GM12878 (cell line): Measurements from ENCODE around the gene SLC25A48. TPM values are rescaled to one million over a fixed set of nuclear protein-coding genes. Genes with fewer than 3 reads are reported as not detected.

Source experiments
- ATAC-seq: fragments of 200-7000 bp; cut with Tn5 transposase; 3 replicates; pipeline ENCODE4 v1.9.1; 2020; ENCODE audit warnings: mild to moderate bottlenecking, moderate library complexity
- BruUV-seq: library from RNA; stranded (reverse); fragments of 400-500 nt; replicated peaks from 2 replicates; lab custom pipeline; 2021; lab: Mats Ljungman, UMichigan
- CTCF ChIA-PET: fragments of 300-600 bp; sonication (Branson Sonifier 250); formaldehyde crosslinking; extraction: SDS; loops from one replicate; lab custom pipeline; 2021; ENCODE audit warnings: inconsistent platforms; lab: Yijun Ruan, JAX
- POLR2A ChIA-PET: fragments of 350-600 bp; formaldehyde crosslinking; extraction: SDS; loops from one replicate; lab custom pipeline; 2021; ENCODE audit warnings: inconsistent platforms; lab: Charles Lee
- RAD21 ChIA-PET: fragments of 300-600 bp; sonication (Branson Sonifier 250); formaldehyde crosslinking; loops from one replicate; lab custom pipeline; 2023; ENCODE audit warnings: antibody characterized with exemption; ENCODE audit not compliant: unreplicated experiment; lab: Charles Lee
- SMC1A ChIA-PET: fragments of 300-600 bp; sonication (Branson Sonifier 250); formaldehyde crosslinking; loops from one replicate; lab custom pipeline; 2023; ENCODE audit not compliant: unreplicated experiment, uncharacterized antibody; lab: Charles Lee
- DNase-seq: peaks from one replicate; pipeline ENCODE4 v3.0.0-alpha.2; 2011; ENCODE audit warnings: low read depth, low spot score
- FAIRE-seq: peaks from 3 replicates; lab custom pipeline; 2011; peaks lifted over from hg19 to GRCh38; lab: Jason Lieb, UNC
- H2AFZ ChIP-seq: 2 replicates; pipeline ENCODE4 v1.6.0; 2011; ENCODE audit warnings: low read depth, low read length, control low read depth; ENCODE audit not compliant: control insufficient read depth
- H3K27ac ChIP-seq: 2 replicates; pipeline ENCODE4 v1.5.1; 2011; ENCODE audit warnings: control low read depth; ENCODE audit not compliant: control insufficient read depth, insufficient read depth
- H3K27me3 ChIP-seq, 2 experiments: replicated peaks in 1 of 2; 2 replicates each; pipeline versions ENCODE4 v1.6.0 to v1.6.1; 2011; ENCODE audit warnings: low read length in 1 of 2; ENCODE audit not compliant: control insufficient read depth in 2 of 2, insufficient read depth in 2 of 2
- H3K36me3 ChIP-seq, 2 experiments: 2 replicates each; pipeline ENCODE4 v1.5.1; 2011; ENCODE audit warnings: low read length in 1 of 2; ENCODE audit not compliant: control insufficient read depth in 2 of 2, insufficient read depth in 2 of 2
- H3K4me1 ChIP-seq: 2 replicates; pipeline ENCODE4 v1.6.1; 2011; ENCODE audit warnings: mild to moderate bottlenecking, low read length, moderate library complexity, mixed read lengths; ENCODE audit not compliant: control insufficient read depth, insufficient read depth
- H3K4me2 ChIP-seq: 2 replicates; pipeline ENCODE4 v1.6.0; 2011; ENCODE audit warnings: control low read depth; ENCODE audit not compliant: control insufficient read depth, insufficient read depth
- H3K4me3 ChIP-seq: fragments of 200-600 bp; sonication (generic); 2 replicates; pipeline ENCODE4 v1.5.1; 2016
- H3K79me2 ChIP-seq: 2 replicates; pipeline ENCODE4 v1.6.0; 2011; ENCODE audit warnings: low read length; ENCODE audit not compliant: control insufficient read depth, insufficient read depth
- H3K9ac ChIP-seq: 2 replicates; pipeline ENCODE4 v1.8.0; 2011; ENCODE audit warnings: low read length, control low read depth, mixed read lengths; ENCODE audit not compliant: control insufficient read depth, insufficient read depth
- H3K9me3 ChIP-seq: replicated peaks from 3 replicates; pipeline ENCODE4 v1.5.1; 2011; ENCODE audit warnings: mild to moderate bottlenecking, low read length; ENCODE audit not compliant: control insufficient read depth, insufficient read depth
- H4K20me1 ChIP-seq: 2 replicates; pipeline ENCODE4 v1.6.0; 2011; ENCODE audit not compliant: control insufficient read depth, insufficient read depth
- ATF3 ChIP-seq: IDR thresholded peaks from 2 replicates; pipeline ENCODE4 v1.6.1; 2011; ENCODE audit warnings: low read depth, mild to moderate bottlenecking, low read length, moderate library complexity, borderline replicate concordance; ENCODE audit errors: extremely low read depth
- BRCA1 ChIP-seq: IDR thresholded peaks from 2 replicates; pipeline ENCODE4 v1.6.1; 2011; ENCODE audit warnings: low read depth, low read length, improper control_type of control experiment
- CHD1 ChIP-seq: IDR thresholded peaks from 2 replicates; pipeline ENCODE4 v1.6.1; 2012; ENCODE audit warnings: low read depth, low read length, improper control_type of control experiment
- EZH2 ChIP-seq: IDR thresholded peaks from 2 replicates; pipeline ENCODE4 v1.6.1; 2012; ENCODE audit warnings: low read depth, mild to moderate bottlenecking, control low read depth, inconsistent platforms, low read length, borderline replicate concordance; ENCODE audit not compliant: control insufficient read depth
- IRF3 ChIP-seq: fragments of 450-650 bp; IDR thresholded peaks from 2 replicates; pipeline ENCODE4 v1.6.1; 2014; ENCODE audit warnings: mild to moderate bottlenecking
- NR2F1 ChIP-seq: fragments of 450-650 bp; conservative IDR thresholded peaks from 2 replicates; pipeline ENCODE4 v1.6.1; 2017; ENCODE audit warnings: mild to moderate bottlenecking
- NRF1 ChIP-seq: conservative IDR thresholded peaks from 2 replicates; pipeline ENCODE4 v1.6.1; 2011; ENCODE audit warnings: mild to moderate bottlenecking, low read depth, low read length, improper control_type of control experiment
- PAX8 ChIP-seq: fragments of 450-650 bp; IDR thresholded peaks from 2 replicates; pipeline ENCODE4 v1.6.1; 2017; ENCODE audit warnings: mild to moderate bottlenecking, moderate library complexity
- POLR2AphosphoS2 ChIP-seq: IDR thresholded peaks from 2 replicates; pipeline ENCODE4 v1.6.1; 2011; ENCODE audit warnings: low read depth, mild to moderate bottlenecking, low read length, improper control_type of control experiment, moderate library complexity
- RAD21 ChIP-seq: IDR thresholded peaks from 2 replicates; pipeline ENCODE4 v1.6.1; 2011; ENCODE audit warnings: mild to moderate bottlenecking, low read depth, low read length, moderate library complexity; ENCODE audit not compliant: insufficient read depth
- SIN3A ChIP-seq: IDR thresholded peaks from 2 replicates; pipeline ENCODE4 v1.6.1; 2012; ENCODE audit warnings: low read depth, low read length, improper control_type of control experiment
- TCF12 ChIP-seq: IDR thresholded peaks from 2 replicates; pipeline ENCODE4 v1.6.1; 2011; ENCODE audit warnings: low read depth, mild to moderate bottlenecking, low read length
- YBX1 ChIP-seq: fragments of 450-650 bp; IDR thresholded peaks from 2 replicates; pipeline ENCODE4 v1.6.1; 2016; ENCODE audit warnings: antibody characterized with exemption
- ZNF24 ChIP-seq: fragments of 450-650 bp; IDR thresholded peaks from 2 replicates; pipeline ENCODE4 v1.6.1; 2017; ENCODE audit warnings: antibody characterized with exemption, mild to moderate bottlenecking
- ZNF274 ChIP-seq: IDR thresholded peaks from one replicate; pipeline ENCODE4 v1.8.0; 2011; ENCODE audit not compliant: insufficient read length, insufficient read depth
- WGBS: methylation state at CpG from one replicate; pipeline ENCODE4 v1.1.6; 2016; ENCODE audit warnings: low lambda C conversion rate; ENCODE audit not compliant: insufficient replicate concordance, insufficient coverage; ENCODE audit errors: missing lambda C conversion rate; 5-methylcytosine and 5-hydroxymethylcytosine counted together
- in situ Hi-C: fragments of 300-500 bp; cut with MboI; formaldehyde crosslinking; loops from 9 replicates; pipeline ENCODE4 v1.14.3; 2018; ENCODE audit warnings: mixed read lengths
- intact Hi-C: fragments of 100-400 bp; cut with micrococcal nuclease; formaldehyde crosslinking; loops from one replicate; pipeline ENCODE4 v1.14.2; 2022; ENCODE audit not compliant: unreplicated experiment
- polyA plus RNA-seq, 11 experiments: library from polyadenylated mRNA; depleted of rRNA in 4 of 11; unstranded in 6 of 11; stranded (reverse) in 5 of 11; fragments of >200 nt; fragmentation: Nextera tagmentation in 4 of 11; fragmentation: Illumina TruSeq in 1 of 11; extraction: Ambion mirVana in 4 of 11; extraction: Trizol in 1 of 11; gene quantifications; 1 replicate in 1 of 11; 2 replicates in 10 of 11; pipeline versions ENCODE4 v1.2.1 to v1.2.3, GENCODE V29; 2011 to 2016; ENCODE audit warnings: inconsistent platforms in 2 of 11, missing spikeins in 2 of 11, low read depth in 1 of 11
- total RNA-seq, 4 experiments: library from RNA; depleted of rRNA in 3 of 4; stranded (reverse); fragments of >200 nt in 3 of 4; fragmentation: Illumina TruSeq in 1 of 4; extraction: Trizol in 1 of 4; gene quantifications; 2 replicates each; pipeline versions ENCODE4 v1.2.1 to v1.2.3, GENCODE V29; 2013 to 2021
- TF ChIP-seq, protein P1 (sequence below): fragments of 450-650 bp; IDR thresholded peaks from 2 replicates; pipeline ENCODE4 v1.6.1; 2017; ENCODE audit warnings: mild to moderate bottlenecking

SLC25A48 gene
- total and polyA plus RNA-seq, 10 of the 15 experiments (the other 5 are each of a cell fraction or from before 2014, with no cell fraction given) = 0.06 TPM; not detected in 9

DNA sequence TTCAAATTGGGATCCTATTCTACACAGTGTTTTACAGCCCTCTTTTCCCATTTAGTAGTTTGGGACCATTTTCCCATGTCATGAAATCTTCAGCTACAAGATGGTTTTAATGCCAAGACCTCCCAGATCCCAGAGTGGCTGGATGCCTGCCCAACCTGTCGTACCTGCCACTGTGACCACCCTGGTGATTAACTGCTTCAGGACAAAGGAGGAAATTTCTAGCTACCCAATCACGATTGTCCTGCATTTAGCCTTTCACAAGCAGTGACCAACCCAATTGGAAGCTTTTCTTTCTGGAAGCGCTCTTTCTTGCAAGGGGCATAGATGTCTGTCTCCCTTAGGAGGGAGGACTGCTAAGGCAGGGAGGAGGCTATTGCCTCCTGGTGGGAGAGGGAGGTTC lies 47.4 kb downstream of the SLC25A48 start:
- in situ Hi-C loops (no loop called here), intact Hi-C loops (no loop called here)
- H4K20me1 ChIP-seq = no peaks in the 10 kb centered on the region
- ChIA-PET CTCF (interaction anchor here (0.7 to 1.1 kb wide), 3 partner anchors 11 to 331 kb away, joined by 3 read pairs; no protein-coding TSS in a partner anchor), RAD21 (no interaction called here), SMC1A (interaction anchor here (1.1 to 1.2 kb wide), 3 partner anchors 9 to 332 kb away, joined by 3 read pairs; no protein-coding TSS in a partner anchor), POLR2A (no interaction called here)
- H3K9ac ChIP-seq = no peak overlapping the region
- FAIRE-seq = no peak
- BruUV-seq = no TSS peak
- no peak overlapping the region for H2AFZ ChIP-seq
- no peak overlapping the region for H3K4me3 ChIP-seq
- H3K9me3 ChIP-seq = no peaks in the 10 kb centered on the region
- no peaks in the 10 kb centered on the region for H3K36me3 ChIP-seq
- 2% methylated on average over 3 of the region's 3 CpGs for WGBS
- no peak for DNase-seq
- no peak overlapping the region for H3K27ac ChIP-seq
- TF ChIP-seq BRCA1 (no peak), ATF3 (no peak), POLR2AphosphoS2 (no peak), IRF3 (no peak), EZH2 (no peak), PAX8 (no peak), YBX1 (no peak), NRF1 (no peak), ZNF24 (no peak), NR2F1 (no peak), TCF12 (no peak), ZNF274 (no peak), CHD1 (no peak), RAD21 (no peak), SIN3A (no peak)
- TF ChIP-seq, protein P1, sequence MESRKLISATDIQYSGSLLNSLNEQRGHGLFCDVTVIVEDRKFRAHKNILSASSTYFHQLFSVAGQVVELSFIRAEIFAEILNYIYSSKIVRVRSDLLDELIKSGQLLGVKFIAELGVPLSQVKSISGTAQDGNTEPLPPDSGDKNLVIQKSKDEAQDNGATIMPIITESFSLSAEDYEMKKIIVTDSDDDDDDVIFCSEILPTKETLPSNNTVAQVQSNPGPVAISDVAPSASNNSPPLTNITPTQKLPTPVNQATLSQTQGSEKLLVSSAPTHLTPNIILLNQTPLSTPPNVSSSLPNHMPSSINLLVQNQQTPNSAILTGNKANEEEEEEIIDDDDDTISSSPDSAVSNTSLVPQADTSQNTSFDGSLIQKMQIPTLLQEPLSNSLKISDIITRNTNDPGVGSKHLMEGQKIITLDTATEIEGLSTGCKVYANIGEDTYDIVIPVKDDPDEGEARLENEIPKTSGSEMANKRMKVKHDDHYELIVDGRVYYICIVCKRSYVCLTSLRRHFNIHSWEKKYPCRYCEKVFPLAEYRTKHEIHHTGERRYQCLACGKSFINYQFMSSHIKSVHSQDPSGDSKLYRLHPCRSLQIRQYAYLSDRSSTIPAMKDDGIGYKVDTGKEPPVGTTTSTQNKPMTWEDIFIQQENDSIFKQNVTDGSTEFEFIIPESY = no peak
- ATAC-seq = no peak
- no peaks in the 10 kb centered on the region for H3K79me2 ChIP-seq
- no peak overlapping the region for H3K4me2 ChIP-seq
- no peaks in the 10 kb centered on the region for H3K27me3 ChIP-seq
- no peaks in the 10 kb centered on the region for H3K4me1 ChIP-seq
